Measurements from ENCODE around the gene ARMH1.
A peak's percentile ranks its signal among the peaks of the same experiment; 100 is the strongest.

Gene ARMH1

GRCh38 chr1:44651069-44651468, 23.4 kb upstream of the ARMH1 start:
- Histone ChIP-seq H3K27me3 (replicated peaks; ENCODE audit: insufficient read depth, low read length) (no peaks in the 10 kb centered on the region), H3K79me2 (ENCODE audit: low read length) (no peaks in the 10 kb centered on the region), H3K4me3 (ENCODE audit: low read length) (no peak overlapping the region), H3K9me2 (replicated peaks; ENCODE audit: insufficient read depth, low read length) (no peaks in the 10 kb centered on the region), H3K4me1 (ENCODE audit: low read length) (no peaks in the 10 kb centered on the region), H3K9ac (ENCODE audit: low read length) (no peak overlapping the region), H3K9me3 (replicated peaks; ENCODE audit: insufficient read depth, low read length) (no peaks in the 10 kb centered on the region), H4K20me1 (ENCODE audit: insufficient read depth, low read length) (no peaks in the 10 kb centered on the region), H3K27ac (ENCODE audit: low read length) (no peak overlapping the region), H2AFZ (ENCODE audit: low read length) (no peak overlapping the region), H3F3A (ENCODE audit: insufficient read depth, low read length) (peaks cover 12% of the 10 kb centered on the region), H3K36me3 (replicated peaks; ENCODE audit: insufficient read depth, low read length) (no peaks in the 10 kb centered on the region), H3K4me2 (ENCODE audit: low read depth, low read length) (no peak overlapping the region)
- no peak for DNase-seq
- no peak for TF ChIP-seq EZH2 (optimal IDR thresholded peaks at IDR 0.05; ENCODE audit: low read depth, low read length)
- TF ChIP-seq EZH2phosphoT487 (IDR thresholded peaks at IDR 0.05; ENCODE audit: low read length): no peak
- TF ChIP-seq CTCF (IDR thresholded peaks at IDR 0.05; ENCODE audit: low read length): no peak

GRCh38 chr1:44652445-44653106, 21.9 kb upstream of the ARMH1 start:
- Histone ChIP-seq H3K4me1 (ENCODE audit: low read length) (no peaks in the 10 kb centered on the region), H3K36me3 (replicated peaks; ENCODE audit: insufficient read depth, low read length) (no peaks in the 10 kb centered on the region), H3K27me3 (replicated peaks; ENCODE audit: insufficient read depth, low read length) (no peaks in the 10 kb centered on the region), H3K79me2 (ENCODE audit: low read length) (no peaks in the 10 kb centered on the region), H3K9me3 (replicated peaks; ENCODE audit: insufficient read depth, low read length) (no peaks in the 10 kb centered on the region), H2AFZ (ENCODE audit: low read length) (no peak overlapping the region), H3K4me2 (ENCODE audit: low read depth, low read length) (no peak overlapping the region), H3F3A (ENCODE audit: insufficient read depth, low read length) (peaks cover 12% of the 10 kb centered on the region), H3K27ac (ENCODE audit: low read length) (no peak overlapping the region), H3K9ac (ENCODE audit: low read length) (no peak overlapping the region), H3K9me2 (replicated peaks; ENCODE audit: insufficient read depth, low read length) (no peaks in the 10 kb centered on the region), H4K20me1 (ENCODE audit: insufficient read depth, low read length) (no peaks in the 10 kb centered on the region), H3K4me3 (ENCODE audit: low read length) (no peak overlapping the region)
- DNase-seq: peak; percentile 69
- TF ChIP-seq EZH2phosphoT487 (IDR thresholded peaks at IDR 0.05; ENCODE audit: low read length) (no peak), CTCF (IDR thresholded peaks at IDR 0.05; ENCODE audit: low read length) (peak; percentile 96)

GRCh38 chr1:44653107-44653964, 21.2 kb upstream of the ARMH1 start:
- peaks cover 12% of the 10 kb centered on the region for H3F3A ChIP-seq (ENCODE audit: insufficient read depth, low read length)
- H3K36me3 ChIP-seq (replicated peaks; ENCODE audit: insufficient read depth, low read length): no peaks in the 10 kb centered on the region
- H3K27me3 ChIP-seq (replicated peaks; ENCODE audit: insufficient read depth, low read length): no peaks in the 10 kb centered on the region
- H3K9me3 ChIP-seq (replicated peaks; ENCODE audit: insufficient read depth, low read length): no peaks in the 10 kb centered on the region
- H4K20me1 ChIP-seq (ENCODE audit: insufficient read depth, low read length): no peaks in the 10 kb centered on the region
- H3K9ac ChIP-seq (ENCODE audit: low read length): no peak overlapping the region
- no peak overlapping the region for H2AFZ ChIP-seq (ENCODE audit: low read length)
- no peaks in the 10 kb centered on the region for H3K4me1 ChIP-seq (ENCODE audit: low read length)
- no peak overlapping the region for H3K27ac ChIP-seq (ENCODE audit: low read length)
- DNase-seq: no peak
- no peak overlapping the region for H3K4me3 ChIP-seq (ENCODE audit: low read length)
- no peak for TF ChIP-seq EZH2phosphoT487 (IDR thresholded peaks at IDR 0.05; ENCODE audit: low read length)
- TF ChIP-seq CTCF (IDR thresholded peaks at IDR 0.05; ENCODE audit: low read length): no peak
- TF ChIP-seq EZH2 (optimal IDR thresholded peaks at IDR 0.05; ENCODE audit: low read depth, low read length): no peak
- no peaks in the 10 kb centered on the region for H3K9me2 ChIP-seq (replicated peaks; ENCODE audit: insufficient read depth, low read length)
- no peak overlapping the region for H3K4me2 ChIP-seq (ENCODE audit: low read depth, low read length)
- no peaks in the 10 kb centered on the region for H3K79me2 ChIP-seq (ENCODE audit: low read length)
